NCI-H82 (cell line): ENCODE measurements around the gene CYB5R4.

Experiments used
- DNase-seq: peaks from one replicate; lab custom pipeline; 2025; lab: John Stamatoyannopoulos, UW

The CYB5R4 gene

GRCh38 chr6:83984411-83984810, 124.9 kb downstream of the CYB5R4 start:
- no peak for DNase-seq

GRCh38 chr6:83985308-83985713, 125.8 kb downstream of the CYB5R4 start:
- DNase-seq, result no peak

GRCh38 chr6:83985715-83986114, 126.2 kb downstream of the CYB5R4 start:
- no peak for DNase-seq

GRCh38 chr6:83998021-83998584, 138.6 kb downstream of the CYB5R4 start:
- DNase-seq, result no peak

GRCh38 chr6:84001119-84001518, 141.6 kb downstream of the CYB5R4 start:
- no peak for DNase-seq

- no peak for DNase-seq
These were observed 142.7 kb downstream of the CYB5R4 start for GRCh38 chr6:84002226-84002625.

GRCh38 chr6:84003131-84003530, 143.6 kb downstream of the CYB5R4 start:
- DNase-seq, result no peak

DNA sequence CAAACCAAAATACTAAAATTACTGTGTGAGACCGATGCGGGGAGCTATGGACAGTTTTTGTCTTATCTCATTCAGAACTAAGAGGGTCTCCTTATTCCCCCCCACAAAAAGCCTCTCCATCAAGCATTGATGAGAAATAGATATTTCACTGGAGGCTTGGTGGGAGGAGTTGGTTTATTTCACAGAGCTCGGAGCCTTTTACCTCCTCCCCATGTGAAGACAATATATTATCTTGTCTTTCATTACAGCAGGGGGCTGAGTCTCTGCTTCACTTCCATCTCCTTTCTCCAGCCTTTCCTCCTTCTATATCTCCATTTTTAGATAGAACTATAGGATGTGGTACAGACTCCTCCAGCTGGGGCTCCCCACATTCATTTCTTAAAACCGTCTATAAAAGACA, 144.2 kb downstream of the CYB5R4 start:
- DNase-seq, result no peak

- DNase-seq, result no peak
These were observed 148.4 kb downstream of the CYB5R4 start for GRCh38 chr6:84007871-84008270.

DNA sequence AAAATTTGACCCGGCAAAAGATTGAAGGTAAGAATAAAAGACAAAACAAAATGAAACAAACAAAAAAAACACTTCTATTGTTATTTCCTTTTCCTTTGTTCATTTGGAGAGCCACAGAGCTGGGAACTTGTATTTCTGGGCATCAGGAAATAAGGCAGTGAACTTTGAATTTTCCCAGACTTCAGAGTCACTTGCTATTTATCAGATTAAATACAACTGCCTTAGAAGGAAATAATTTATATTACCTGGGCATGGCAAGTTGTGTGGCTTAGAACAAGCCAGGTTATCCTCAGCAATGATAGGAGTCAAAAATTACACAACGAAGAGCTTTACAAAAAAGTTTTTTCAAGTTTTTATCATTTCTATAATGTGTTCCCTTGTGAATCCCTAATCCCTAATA, 153.9 kb downstream of the CYB5R4 start:
- no peak for DNase-seq

DNA sequence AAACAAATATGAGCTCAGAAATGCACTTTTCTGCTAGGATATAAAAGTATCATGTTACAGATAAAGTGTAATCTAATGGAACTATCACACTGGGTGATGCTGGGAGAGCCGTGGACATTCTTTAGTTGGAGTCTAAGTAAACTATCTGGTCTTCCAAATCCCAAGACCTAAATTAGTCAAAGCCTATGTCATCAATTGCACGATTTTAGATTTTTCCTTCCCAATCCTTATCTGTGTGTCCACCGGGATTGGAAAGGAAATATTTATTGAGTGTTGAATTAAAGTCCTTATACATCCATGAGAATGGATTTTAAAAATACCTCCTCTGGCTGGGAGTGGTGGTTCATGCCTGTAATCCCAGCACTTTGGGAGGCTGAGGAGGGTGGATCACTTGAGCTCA, 154.4 kb downstream of the CYB5R4 start:
- DNase-seq, result no peak

- no peak for DNase-seq
These were observed 156.5 kb downstream of the CYB5R4 start for GRCh38 chr6:84016029-84016428.
